Loucy (cell line): ENCODE data around the gene C6orf52.

Experiments
- CTCF ChIP-seq: fragments of 200-600 bp; sonication (generic); conservative IDR thresholded peaks from 2 replicates; pipeline ENCODE4 v1.5.1; 2014; ENCODE audit warnings: mild to moderate bottlenecking, antibody characterized with exemption, low read length
- EZH2phosphoT487 ChIP-seq: fragments of 200-600 bp; IDR thresholded peaks from 2 replicates; pipeline ENCODE4 v1.6.1; 2018; ENCODE audit warnings: antibody characterized with exemption, mild to moderate bottlenecking, moderate library complexity, borderline replicate concordance

GRCh38 chr6:10719964-10720264 lies 25.5 kb upstream of the C6orf52 start:
- TF ChIP-seq CTCF (no peak), EZH2phosphoT487 (no peak)
